ENCODE data around the gene TMEM179. TPM values are rescaled to one million over a fixed set of nuclear protein-coding genes. Genes with fewer than 3 reads are reported as not detected.
A peak's percentile ranks its signal among the peaks of the same experiment; 100 is the strongest.

TMEM179 gene
- total RNA-seq, 1 experiment from 2014 or later = not detected

DNA sequence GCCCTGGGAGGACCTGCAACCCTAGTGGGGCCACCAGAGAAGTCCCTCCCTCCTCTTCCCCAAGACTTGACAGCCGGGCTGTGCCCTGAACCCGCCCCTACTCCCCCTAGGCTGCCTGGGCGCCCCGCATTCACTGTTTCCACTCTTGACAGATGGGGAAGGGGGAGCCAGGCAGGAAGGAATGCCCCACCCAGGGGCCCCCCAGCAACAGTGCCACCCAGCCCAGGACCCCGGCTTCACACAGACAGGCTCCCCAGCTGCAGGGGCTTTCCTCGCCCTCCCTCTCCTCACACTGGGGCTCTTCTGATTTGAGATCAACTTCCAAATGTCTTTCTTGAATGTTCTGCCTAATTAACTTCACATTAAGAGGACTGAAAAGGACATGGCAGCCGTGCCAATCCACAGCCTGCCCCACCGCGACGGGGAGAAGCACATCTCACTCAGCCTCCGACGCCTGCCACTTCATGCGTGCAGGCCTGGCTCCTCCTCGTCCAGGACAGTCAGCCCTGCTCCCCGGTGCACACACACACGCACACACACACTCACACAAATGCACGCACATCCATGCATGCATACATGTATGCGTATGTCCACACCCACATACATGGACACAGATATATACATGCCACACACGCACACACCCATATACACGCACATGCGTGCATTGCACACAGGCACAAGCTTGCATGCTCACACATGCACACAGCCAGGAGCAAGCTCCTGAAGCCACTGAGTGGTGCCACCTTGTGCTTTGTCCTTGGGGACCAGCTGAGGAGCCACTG, 44.6 kb downstream of the TMEM179 start:
- peaks cover 13% of the 10 kb centered on the region for H3K27me3 Mint-ChIP-seq (ENCODE audit: insufficient read depth, unreplicated experiment)
- no peak overlapping the region for H3K4me3 Mint-ChIP-seq (ENCODE audit: unreplicated experiment)
- DNase-seq = peak in 1 of 2 experiments; percentile 19
- no peaks in the 10 kb centered on the region for H3K36me3 Mint-ChIP-seq (ENCODE audit: insufficient read depth, unreplicated experiment)
- Histone ChIP-seq H3K27me3 (replicated peaks; ENCODE audit: control insufficient read depth, insufficient read depth, low read length) (peaks cover 1% of the 10 kb centered on the region), H3K36me3 (ENCODE audit: control insufficient read depth, insufficient read depth, low read length) (no peaks in the 10 kb centered on the region), H3K4me1 (peaks cover 3% of the 10 kb centered on the region), H3K4me3 (ENCODE audit: low read depth, low read length) (no peak overlapping the region), H3K9me3 (no peaks in the 10 kb centered on the region)
- TF ChIP-seq, protein P1, sequence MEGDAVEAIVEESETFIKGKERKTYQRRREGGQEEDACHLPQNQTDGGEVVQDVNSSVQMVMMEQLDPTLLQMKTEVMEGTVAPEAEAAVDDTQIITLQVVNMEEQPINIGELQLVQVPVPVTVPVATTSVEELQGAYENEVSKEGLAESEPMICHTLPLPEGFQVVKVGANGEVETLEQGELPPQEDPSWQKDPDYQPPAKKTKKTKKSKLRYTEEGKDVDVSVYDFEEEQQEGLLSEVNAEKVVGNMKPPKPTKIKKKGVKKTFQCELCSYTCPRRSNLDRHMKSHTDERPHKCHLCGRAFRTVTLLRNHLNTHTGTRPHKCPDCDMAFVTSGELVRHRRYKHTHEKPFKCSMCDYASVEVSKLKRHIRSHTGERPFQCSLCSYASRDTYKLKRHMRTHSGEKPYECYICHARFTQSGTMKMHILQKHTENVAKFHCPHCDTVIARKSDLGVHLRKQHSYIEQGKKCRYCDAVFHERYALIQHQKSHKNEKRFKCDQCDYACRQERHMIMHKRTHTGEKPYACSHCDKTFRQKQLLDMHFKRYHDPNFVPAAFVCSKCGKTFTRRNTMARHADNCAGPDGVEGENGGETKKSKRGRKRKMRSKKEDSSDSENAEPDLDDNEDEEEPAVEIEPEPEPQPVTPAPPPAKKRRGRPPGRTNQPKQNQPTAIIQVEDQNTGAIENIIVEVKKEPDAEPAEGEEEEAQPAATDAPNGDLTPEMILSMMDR (IDR thresholded peaks at IDR 0.05; ENCODE audit: insufficient read depth in 1 of 2, low read depth in 1 of 2, low read length in 1 of 2, severe bottlenecking in 1 of 2, unreplicated experiment in 1 of 2) = no peak
- intact Hi-C loops (cut with micrococcal nuclease; ENCODE audit: unreplicated experiment) = no loop called here
- no TSS peak for BruUV-seq (replicated peaks)
- CTCF ChIA-PET = no interaction called here
- POLR2A ChIA-PET = no interaction called here
- no peaks in the 10 kb centered on the region for H3K4me1 Mint-ChIP-seq (ENCODE audit: low read depth, unreplicated experiment)
- no peak overlapping the region for H3K27ac Mint-ChIP-seq (ENCODE audit: unreplicated experiment)
- no peaks in the 10 kb centered on the region for H3K9me3 Mint-ChIP-seq (ENCODE audit: unreplicated experiment)

DNA sequence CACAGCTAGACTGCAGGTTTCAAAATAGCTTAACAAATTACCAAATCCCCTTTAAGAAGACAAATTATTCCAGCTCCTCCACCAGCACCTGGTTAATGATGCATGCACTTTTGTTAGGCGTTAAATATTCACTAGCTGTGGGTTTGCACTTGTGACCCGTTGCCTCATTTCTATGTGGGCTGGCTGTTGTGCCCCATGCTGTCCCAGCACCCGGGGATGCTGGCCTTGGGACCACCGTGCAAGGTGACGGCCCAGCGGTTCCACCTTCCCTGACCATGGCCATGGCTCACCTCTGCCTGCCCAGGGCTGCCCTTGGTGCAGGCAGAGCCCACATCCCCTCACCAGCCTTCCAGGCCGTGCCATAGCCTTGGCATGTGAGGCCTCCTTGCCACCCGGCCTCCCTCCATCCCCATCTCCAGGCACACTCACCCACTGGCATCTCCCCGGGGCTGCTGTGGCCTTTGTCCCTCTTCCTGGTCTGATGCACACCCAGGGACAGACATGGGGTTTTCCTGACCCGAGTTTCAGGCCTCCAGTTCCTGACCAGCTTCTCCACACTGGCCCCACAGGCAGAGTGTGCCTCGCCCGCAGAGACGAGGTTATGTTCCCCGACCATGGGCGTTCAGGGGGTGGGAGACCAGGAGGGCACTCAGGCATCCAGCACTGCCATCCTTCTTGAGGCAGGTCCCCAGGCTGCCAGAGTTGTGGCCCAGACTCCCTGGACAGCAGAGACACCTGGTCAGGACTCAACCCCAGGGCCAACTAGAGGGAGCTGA, 45.4 kb downstream of the TMEM179 start:
- TF ChIP-seq, protein P1 (IDR thresholded peaks at IDR 0.05; ENCODE audit: insufficient read depth in 1 of 2, low read depth in 1 of 2, low read length in 1 of 2, severe bottlenecking in 1 of 2, unreplicated experiment in 1 of 2) = no peak
- BruUV-seq (replicated peaks) = no TSS peak
- H3K9me3 ChIP-seq = no peaks in the 10 kb centered on the region
- H3K4me3 ChIP-seq (ENCODE audit: low read depth, low read length) = no peak overlapping the region
- POLR2A ChIA-PET = no interaction called here
- no peaks in the 10 kb centered on the region for H3K9me3 Mint-ChIP-seq (ENCODE audit: unreplicated experiment)
- DNase-seq = peak in 1 of 2 experiments; percentile 21
- no peaks in the 10 kb centered on the region for H3K4me1 Mint-ChIP-seq (ENCODE audit: low read depth, unreplicated experiment)
- no peaks in the 10 kb centered on the region for H3K36me3 ChIP-seq (ENCODE audit: control insufficient read depth, insufficient read depth, low read length)
- no peak overlapping the region for H3K27ac Mint-ChIP-seq (ENCODE audit: unreplicated experiment)
- H3K4me3 Mint-ChIP-seq (ENCODE audit: unreplicated experiment) = no peak overlapping the region
- H3K4me1 ChIP-seq = no peaks in the 10 kb centered on the region; the same call in 1 of the 2 replicates
- H3K36me3 Mint-ChIP-seq (ENCODE audit: insufficient read depth, unreplicated experiment) = no peaks in the 10 kb centered on the region
- peaks cover 13% of the 10 kb centered on the region for H3K27me3 Mint-ChIP-seq (ENCODE audit: insufficient read depth, unreplicated experiment)
- intact Hi-C loops (cut with micrococcal nuclease; ENCODE audit: unreplicated experiment) = no loop called here
- peaks cover 1% of the 10 kb centered on the region for H3K27me3 ChIP-seq (replicated peaks; ENCODE audit: control insufficient read depth, insufficient read depth, low read length)
- CTCF ChIA-PET = no interaction called here

DNA sequence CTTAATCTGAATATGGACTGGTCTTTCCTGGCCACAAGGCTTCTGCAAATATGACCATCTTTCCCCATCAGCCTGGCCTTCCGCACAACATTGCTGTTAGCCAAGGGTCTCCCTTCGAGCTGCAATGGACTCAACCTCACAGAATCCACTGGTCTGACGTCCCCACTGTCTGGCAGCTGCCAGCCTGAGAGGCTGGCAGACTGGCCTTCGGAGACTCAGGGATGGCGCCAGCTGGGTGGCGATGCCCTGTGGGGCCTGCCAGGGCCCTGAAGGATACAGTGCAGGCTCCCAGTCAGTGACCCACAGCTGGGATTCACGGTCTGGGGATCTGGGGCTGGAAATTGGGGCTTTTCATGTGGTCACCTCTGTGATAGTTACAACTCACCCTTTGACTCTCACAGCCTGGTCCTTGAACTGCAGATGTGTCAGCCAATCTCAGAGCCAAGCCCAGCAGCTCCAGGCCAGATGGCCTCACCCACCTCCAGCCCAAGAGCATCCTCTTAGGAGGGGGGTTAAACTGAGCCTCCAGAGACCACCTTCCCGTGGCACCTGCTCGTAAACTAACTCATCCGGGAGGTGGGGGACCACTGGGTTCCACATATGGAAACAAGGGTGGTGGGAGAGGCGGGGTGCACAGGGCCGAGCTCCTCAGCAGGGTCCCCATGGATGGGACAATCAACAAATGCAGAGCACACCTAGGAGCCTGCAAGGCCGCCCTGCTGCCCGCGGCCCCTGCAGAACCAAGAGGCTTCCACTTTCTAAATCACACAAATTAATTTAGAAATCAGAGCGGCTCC, 46.1 kb downstream of the TMEM179 start:
- no peak overlapping the region for H3K4me3 Mint-ChIP-seq (ENCODE audit: unreplicated experiment)
- POLR2A ChIA-PET = no interaction called here
- H3K9me3 Mint-ChIP-seq (ENCODE audit: unreplicated experiment) = no peaks in the 10 kb centered on the region
- H3K27ac Mint-ChIP-seq (ENCODE audit: unreplicated experiment) = no peak overlapping the region
- no TSS peak for BruUV-seq (replicated peaks)
- CTCF ChIA-PET = no interaction called here
- TF ChIP-seq, protein P1 (IDR thresholded peaks at IDR 0.05; ENCODE audit: insufficient read depth in 1 of 2, low read depth in 1 of 2, low read length in 1 of 2, severe bottlenecking in 1 of 2, unreplicated experiment in 1 of 2) = no peak
- no peaks in the 10 kb centered on the region for H3K4me1 ChIP-seq
- peaks cover 16% of the 10 kb centered on the region for H3K27me3 Mint-ChIP-seq (ENCODE audit: insufficient read depth, unreplicated experiment)
- no peaks in the 10 kb centered on the region for H3K9me3 ChIP-seq
- intact Hi-C loops (cut with micrococcal nuclease; ENCODE audit: unreplicated experiment) = no loop called here
- H3K4me1 Mint-ChIP-seq (ENCODE audit: low read depth, unreplicated experiment) = no peaks in the 10 kb centered on the region
- no peak overlapping the region for H3K4me3 ChIP-seq (ENCODE audit: low read depth, low read length)
- H3K36me3 Mint-ChIP-seq (ENCODE audit: insufficient read depth, unreplicated experiment) = no peaks in the 10 kb centered on the region
- peaks cover 1% of the 10 kb centered on the region for H3K27me3 ChIP-seq (replicated peaks; ENCODE audit: control insufficient read depth, insufficient read depth, low read length)
- no peaks in the 10 kb centered on the region for H3K36me3 ChIP-seq (ENCODE audit: control insufficient read depth, insufficient read depth, low read length)
- no peak for DNase-seq

Data from Caco-2 (cell line).